GM12872 (cell line): Measurements from ENCODE around the gene HS3ST6.

Experiments
- CTCF ChIP-seq: IDR thresholded peaks from 3 replicates; pipeline ENCODE4 v1.5.1; 2011; ENCODE audit warnings: low read depth, mild to moderate bottlenecking, low read length, moderate library complexity; ENCODE audit not compliant: insufficient read depth

HS3ST6 gene

GRCh38 chr16:1902547-1903219, 15.5 kb downstream of the HS3ST6 start:
- no peak for TF ChIP-seq CTCF

DNA sequence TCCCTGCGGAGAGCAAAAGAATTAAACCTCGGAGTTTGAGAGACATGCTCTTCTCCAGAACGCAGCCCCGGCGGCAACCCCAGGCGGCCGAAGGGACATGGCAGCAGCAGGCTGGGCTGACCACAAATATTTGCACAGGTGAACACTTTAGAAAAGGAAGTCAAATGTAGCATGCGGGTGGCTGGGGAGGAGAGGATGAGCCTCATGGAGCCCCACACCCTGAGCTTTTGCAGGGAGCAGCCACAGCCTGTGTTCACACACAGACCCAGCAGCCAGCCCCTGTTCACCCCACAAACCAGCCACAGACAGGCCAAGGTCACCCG, 17.8 kb downstream of the HS3ST6 start:
- no peak for TF ChIP-seq CTCF

GRCh38 chr16:1899641-1900451, 18.4 kb downstream of the HS3ST6 start:
- TF ChIP-seq CTCF, result no peak

DNA sequence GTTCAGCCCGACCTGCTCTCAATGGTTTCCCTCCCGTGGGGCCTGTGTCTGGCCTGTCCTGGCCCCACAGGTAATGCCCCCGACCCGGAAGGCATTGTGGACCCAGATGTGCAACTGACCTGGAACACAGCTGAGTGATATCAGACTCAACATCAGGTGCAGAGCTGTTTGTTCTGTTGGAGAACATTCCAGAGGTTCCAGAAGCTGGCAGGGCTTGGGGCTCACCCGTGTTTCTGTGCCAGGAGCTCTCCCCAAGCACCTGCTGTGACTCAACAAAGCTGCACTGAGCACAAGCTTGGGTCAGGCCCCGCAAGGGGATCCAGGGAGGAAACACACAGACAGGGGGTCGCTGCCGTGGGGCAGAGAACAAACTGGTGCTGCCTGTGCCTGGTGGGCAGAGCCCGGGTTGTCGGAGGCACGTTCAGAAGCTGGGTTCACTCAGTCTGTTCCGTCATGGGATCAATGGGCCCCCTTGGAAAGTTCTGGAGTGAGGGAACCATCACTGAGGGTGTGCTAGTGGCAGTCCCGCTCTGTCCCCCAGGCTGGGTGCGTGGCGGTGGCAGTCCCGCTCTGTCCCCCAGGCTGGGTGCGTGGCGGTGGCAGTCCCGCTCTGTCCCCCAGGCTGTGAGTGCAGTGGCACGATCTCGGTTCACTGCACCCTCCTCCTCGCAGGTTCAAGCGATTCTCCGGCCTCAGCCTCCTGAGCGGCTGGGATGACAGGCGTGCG, 22.1 kb downstream of the HS3ST6 start:
- TF ChIP-seq CTCF, result no peak

- TF ChIP-seq CTCF, result no peak
Measured at GRCh38 chr16:1895068-1895467, 23.1 kb downstream of the HS3ST6 start.

GRCh38 chr16:1890708-1891050, 27.5 kb downstream of the HS3ST6 start:
- no peak for TF ChIP-seq CTCF

GRCh38 chr16:1890024-1890707, 28.0 kb downstream of the HS3ST6 start:
- no peak for TF ChIP-seq CTCF
